GM12878 (cell line): Measurements from ENCODE around the gene LY9. TPM values are rescaled to one million over a fixed set of nuclear protein-coding genes. Genes with fewer than 3 reads are reported as not detected.

Source experiments
- ATAC-seq: fragments of 200-7000 bp; cut with Tn5 transposase; 3 replicates; pipeline ENCODE4 v1.9.1; 2020; ENCODE audit warnings: mild to moderate bottlenecking, moderate library complexity
- BruUV-seq: library from RNA; stranded (reverse); fragments of 400-500 nt; replicated peaks from 2 replicates; lab custom pipeline; 2021; lab: Mats Ljungman, UMichigan
- CTCF ChIA-PET: fragments of 300-600 bp; sonication (Branson Sonifier 250); formaldehyde crosslinking; extraction: SDS; loops from one replicate; lab custom pipeline; 2021; ENCODE audit warnings: inconsistent platforms; lab: Yijun Ruan, JAX
- POLR2A ChIA-PET: fragments of 350-600 bp; formaldehyde crosslinking; extraction: SDS; loops from one replicate; lab custom pipeline; 2021; ENCODE audit warnings: inconsistent platforms; lab: Charles Lee
- RAD21 ChIA-PET: fragments of 300-600 bp; sonication (Branson Sonifier 250); formaldehyde crosslinking; loops from one replicate; lab custom pipeline; 2023; ENCODE audit warnings: antibody characterized with exemption; ENCODE audit not compliant: unreplicated experiment; lab: Charles Lee
- SMC1A ChIA-PET: fragments of 300-600 bp; sonication (Branson Sonifier 250); formaldehyde crosslinking; loops from one replicate; lab custom pipeline; 2023; ENCODE audit not compliant: unreplicated experiment, uncharacterized antibody; lab: Charles Lee
- DNase-seq: peaks from one replicate; pipeline ENCODE4 v3.0.0-alpha.2; 2011; ENCODE audit warnings: low read depth, low spot score
- FAIRE-seq: peaks from 3 replicates; lab custom pipeline; 2011; peaks lifted over from hg19 to GRCh38; lab: Jason Lieb, UNC
- H2AFZ ChIP-seq: 2 replicates; pipeline ENCODE4 v1.6.0; 2011; ENCODE audit warnings: low read depth, low read length, control low read depth; ENCODE audit not compliant: control insufficient read depth
- H3K27ac ChIP-seq: 2 replicates; pipeline ENCODE4 v1.5.1; 2011; ENCODE audit warnings: control low read depth; ENCODE audit not compliant: control insufficient read depth, insufficient read depth
- H3K27me3 ChIP-seq, 2 experiments: replicated peaks in 1 of 2; 2 replicates each; pipeline versions ENCODE4 v1.6.0 to v1.6.1; 2011; ENCODE audit warnings: low read length in 1 of 2; ENCODE audit not compliant: control insufficient read depth in 2 of 2, insufficient read depth in 2 of 2
- H3K36me3 ChIP-seq, 2 experiments: 2 replicates each; pipeline ENCODE4 v1.5.1; 2011; ENCODE audit warnings: low read length in 1 of 2; ENCODE audit not compliant: control insufficient read depth in 2 of 2, insufficient read depth in 2 of 2
- H3K4me1 ChIP-seq: 2 replicates; pipeline ENCODE4 v1.6.1; 2011; ENCODE audit warnings: mild to moderate bottlenecking, low read length, moderate library complexity, mixed read lengths; ENCODE audit not compliant: control insufficient read depth, insufficient read depth
- H3K4me2 ChIP-seq: 2 replicates; pipeline ENCODE4 v1.6.0; 2011; ENCODE audit warnings: control low read depth; ENCODE audit not compliant: control insufficient read depth, insufficient read depth
- H3K4me3 ChIP-seq: fragments of 200-600 bp; sonication (generic); 2 replicates; pipeline ENCODE4 v1.5.1; 2016
- H3K79me2 ChIP-seq: 2 replicates; pipeline ENCODE4 v1.6.0; 2011; ENCODE audit warnings: low read length; ENCODE audit not compliant: control insufficient read depth, insufficient read depth
- H3K9ac ChIP-seq: 2 replicates; pipeline ENCODE4 v1.8.0; 2011; ENCODE audit warnings: low read length, control low read depth, mixed read lengths; ENCODE audit not compliant: control insufficient read depth, insufficient read depth
- H3K9me3 ChIP-seq: replicated peaks from 3 replicates; pipeline ENCODE4 v1.5.1; 2011; ENCODE audit warnings: mild to moderate bottlenecking, low read length; ENCODE audit not compliant: control insufficient read depth, insufficient read depth
- H4K20me1 ChIP-seq: 2 replicates; pipeline ENCODE4 v1.6.0; 2011; ENCODE audit not compliant: control insufficient read depth, insufficient read depth
- E2F4 ChIP-seq: IDR thresholded peaks from 2 replicates; pipeline ENCODE4 v1.6.1; 2012; ENCODE audit warnings: low read depth, low read length, improper control_type of control experiment
- EED ChIP-seq: sonication (generic); IDR thresholded peaks from 2 replicates; pipeline ENCODE4 v1.6.1; 2016; ENCODE audit warnings: antibody characterized with exemption, low read depth
- HDAC2 ChIP-seq: fragments of 200-600 bp; sonication (generic); IDR thresholded peaks from 2 replicates; pipeline ENCODE4 v1.6.1; 2017
- MEF2B ChIP-seq: fragments of 450-650 bp; IDR thresholded peaks from 2 replicates; pipeline ENCODE4 v1.6.1; 2018; ENCODE audit warnings: mild to moderate bottlenecking, moderate library complexity; ENCODE audit not compliant: partially characterized antibody, poor library complexity, severe bottlenecking
- MTA2 ChIP-seq: fragments of 450-650 bp; IDR thresholded peaks from 2 replicates; pipeline ENCODE4 v1.6.1; 2016; ENCODE audit warnings: low read depth, mild to moderate bottlenecking, moderate library complexity
- SKIL ChIP-seq: fragments of 450-650 bp; IDR thresholded peaks from 2 replicates; pipeline ENCODE4 v1.6.1; 2017; ENCODE audit warnings: mild to moderate bottlenecking, low read depth, inconsistent platforms; ENCODE audit not compliant: poor library complexity, severe bottlenecking
- ZBTB33 ChIP-seq: fragments of 450-650 bp; IDR thresholded peaks from 2 replicates; pipeline ENCODE4 v1.6.1; 2017; ENCODE audit warnings: mild to moderate bottlenecking
- ZNF207 ChIP-seq: fragments of 450-650 bp; IDR thresholded peaks from 2 replicates; pipeline ENCODE4 v1.6.1; 2014; ENCODE audit warnings: antibody characterized with exemption, mild to moderate bottlenecking, borderline replicate concordance
- WGBS: methylation state at CpG from one replicate; pipeline ENCODE4 v1.1.6; 2016; ENCODE audit warnings: low lambda C conversion rate; ENCODE audit not compliant: insufficient replicate concordance, insufficient coverage; ENCODE audit errors: missing lambda C conversion rate; 5-methylcytosine and 5-hydroxymethylcytosine counted together
- in situ Hi-C: fragments of 300-500 bp; cut with MboI; formaldehyde crosslinking; loops from 9 replicates; pipeline ENCODE4 v1.14.3; 2018; ENCODE audit warnings: mixed read lengths
- intact Hi-C: fragments of 100-400 bp; cut with micrococcal nuclease; formaldehyde crosslinking; loops from one replicate; pipeline ENCODE4 v1.14.2; 2022; ENCODE audit not compliant: unreplicated experiment
- polyA plus RNA-seq, 11 experiments: library from polyadenylated mRNA; depleted of rRNA in 4 of 11; unstranded in 6 of 11; stranded (reverse) in 5 of 11; fragments of >200 nt; fragmentation: Nextera tagmentation in 4 of 11; fragmentation: Illumina TruSeq in 1 of 11; extraction: Ambion mirVana in 4 of 11; extraction: Trizol in 1 of 11; gene quantifications; 1 replicate in 1 of 11; 2 replicates in 10 of 11; pipeline versions ENCODE4 v1.2.1 to v1.2.3, GENCODE V29; 2011 to 2016; ENCODE audit warnings: inconsistent platforms in 2 of 11, missing spikeins in 2 of 11, low read depth in 1 of 11
- total RNA-seq, 4 experiments: library from RNA; depleted of rRNA in 3 of 4; stranded (reverse); fragments of >200 nt in 3 of 4; fragmentation: Illumina TruSeq in 1 of 4; extraction: Trizol in 1 of 4; gene quantifications; 2 replicates each; pipeline versions ENCODE4 v1.2.1 to v1.2.3, GENCODE V29; 2013 to 2021

LY9 gene
- total and polyA plus RNA-seq, 10 of the 15 experiments (the other 5 are each of a cell fraction or from before 2014, with no cell fraction given) = 2.7 to 12.5 (median 9.0) TPM

GRCh38 chr1:160778976-160779375, 17.0 kb upstream of the LY9 start:
- H3K79me2 ChIP-seq = no peaks in the 10 kb centered on the region
- TF ChIP-seq E2F4 (no peak), MTA2 (no peak), EED (no peak), HDAC2 (no peak), ZNF207 (no peak), MEF2B (no peak), SKIL (no peak), ZBTB33 (no peak)
- TF ChIP-seq, all 136 proteins: peak for 0
- ATAC-seq (no peak), DNase-seq (no peak), FAIRE-seq (no peak)
- Histone ChIP-seq H3K4me1 (peaks cover 47% of the 10 kb centered on the region), H3K4me3 (no peak overlapping the region), H3K9ac (no peak overlapping the region), H3K27me3 (no peaks in the 10 kb centered on the region), H3K9me3 (no peaks in the 10 kb centered on the region), H3K36me3 (no peaks in the 10 kb centered on the region), H3K27ac (no peak overlapping the region), H4K20me1 (no peaks in the 10 kb centered on the region), H2AFZ (no peak overlapping the region), H3K4me2 (no peak overlapping the region)
- intact Hi-C loops = loop anchor here (2.0 kb wide), 1 partner anchor 172 kb away; no protein-coding TSS in a partner anchor
- ChIA-PET RAD21 (interaction anchor here (1.0 to 10.8 kb wide), 9 partner anchors 11 to 211 kb away, joined by 3 to 193 read pairs (median 36); partner anchors contain the start of genes ITLN2 and LY9), POLR2A (interaction anchor here (1.0 to 1.3 kb wide), 4 partner anchors 11 to 53 kb away, joined by 3 to 4 read pairs (median 4); partner anchors contain the start of gene SLAMF7), SMC1A (interaction anchor here (0.6 to 15.6 kb wide), 11 partner anchors 9 to 174 kb away, joined by 3 to 447 read pairs (median 81); partner anchors contain the start of genes ITLN2, LY9 and SLAMF7), CTCF (interaction anchor here (0.5 to 10.9 kb wide), 25 partner anchors 10 to 394 kb away, joined by 3 to 247 read pairs (median 8); partner anchors contain the start of genes ITLN2 and LY9)
- BruUV-seq = no TSS peak
- WGBS = 66% methylated on average over 6 of the region's 6 CpGs
- in situ Hi-C loops = loop anchor here (5.0 kb wide), 2 partner anchors 53 to 173 kb away; partner anchors contain the start of gene ITLN2
